Measurements from ENCODE around the gene ZFP69B. TPM values are rescaled to one million over a fixed set of nuclear protein-coding genes. Genes with fewer than 3 reads are reported as not detected.

Gene ZFP69B
- 1 to 10 TPM; 2.2 to 2.4 TPM for total RNA-seq
- 1 to 10 TPM in 1 of 2 donors, under 1 TPM in 1; 0.54 to 2.0 TPM for polyA plus RNA-seq
- long read RNA-seq, donor 1, partial matches to known transcripts: 0 of 1 reads
- long read RNA-seq, donor 1, other reads (novel, unspliced or antisense): 1 of 1 reads
- long read RNA-seq, donor 2: 0 reads

- Histone ChIP-seq H3K36me3 (ENCODE audit: control insufficient read depth in 1 of 2, insufficient read depth in 2 of 2, low read length in 1 of 2) (no peaks in the 10 kb centered on the region), H3K4me3 (ENCODE audit: low read length in 2 of 2) (peak within 1 kb of the TSS; percentile 58 to 66), H3K4me1 (ENCODE audit: control insufficient read depth in 1 of 2, insufficient read depth in 2 of 2, low read length in 2 of 2) (peaks cover 0 to 1% of the 10 kb centered on the region in 2 donors), H3K9me3 (ENCODE audit: control insufficient read depth, low read length) (no peaks in the 10 kb centered on the region), H3K27ac (ENCODE audit: low read depth in 1 of 2, low read length in 2 of 2) (peak within 1 kb of the TSS in 1 of 2 donors; percentile 76), H3K27me3 (ENCODE audit: control insufficient read depth in 1 of 2, insufficient read depth in 2 of 2, low read length in 1 of 2) (no peaks in the 10 kb centered on the region)
- 0% methylated on average over 59 to 64 of the region's 64 CpGs for WGBS, 2 donors
- peak; percentile 99 for ATAC-seq (ENCODE audit: low FRiP score)
- peak; percentile 94 to 98 for DNase-seq
- intact Hi-C loops (cut with DNase I): no loop called here
Observed at GRCh38 chr1:40449684-40450494, at the start of gene ZFP69B. Gene ZFP69B (plus strand): TSS chr1:40450476. CDS start chr1:40450962, 486 bp downstream.

DNA sequence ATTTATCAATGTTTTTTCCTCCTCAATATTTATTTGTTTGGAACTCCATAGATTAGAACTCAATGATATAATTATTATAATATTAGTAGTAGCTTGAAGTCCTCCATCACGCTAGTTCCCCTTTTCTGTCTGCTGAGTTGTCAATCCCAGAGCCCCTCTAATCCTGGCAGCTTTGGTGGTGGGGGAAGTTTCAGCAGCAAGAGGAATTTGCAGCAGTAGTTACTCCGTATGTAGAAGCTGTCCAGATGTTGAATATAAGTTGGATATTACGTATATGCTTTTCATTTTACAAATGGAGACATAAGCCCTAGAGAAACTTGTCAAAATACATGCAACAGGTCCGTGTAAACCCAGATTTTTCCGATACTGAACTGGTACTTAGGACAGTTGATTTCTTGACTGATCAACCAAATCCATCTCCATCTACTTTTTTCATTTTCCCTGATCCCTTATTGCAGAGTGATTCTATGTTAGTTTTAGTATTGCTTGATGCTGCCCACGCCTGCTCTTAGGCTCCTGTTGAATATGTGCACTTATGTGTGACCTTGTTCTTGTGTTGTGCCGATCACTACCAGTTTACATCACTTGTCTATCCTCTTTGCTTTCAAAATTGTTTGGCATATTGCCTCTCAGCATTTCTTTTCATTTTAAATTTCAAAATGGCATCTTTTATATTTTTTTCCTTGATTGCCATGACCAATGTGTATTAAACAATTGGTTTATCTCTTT is 48.6 kb upstream of the ZFP69B start:
- no peak for ATAC-seq (ENCODE audit: low FRiP score)
- Histone ChIP-seq H3K4me3 (ENCODE audit: low read length in 2 of 2) (no peak overlapping the region), H3K27ac (ENCODE audit: low read depth in 1 of 2, low read length in 2 of 2) (no peak overlapping the region), H3K4me1 (ENCODE audit: control insufficient read depth in 1 of 2, insufficient read depth in 2 of 2, low read length in 2 of 2) (no peaks in the 10 kb centered on the region), H3K9me3 (ENCODE audit: control insufficient read depth, low read length) (no peaks in the 10 kb centered on the region), H3K36me3 (ENCODE audit: control insufficient read depth in 1 of 2, insufficient read depth in 2 of 2, low read length in 1 of 2) (no peaks in the 10 kb centered on the region), H3K27me3 (ENCODE audit: control insufficient read depth in 1 of 2, insufficient read depth in 2 of 2, low read length in 1 of 2) (no peaks in the 10 kb centered on the region)
- intact Hi-C loops (cut with DNase I): loop anchor here (5.0 kb wide), 3 partner anchors 59 to 249 kb away; no protein-coding TSS in a partner anchor
- DNase-seq: no peak
- WGBS, 2 donors: 89 to 93% methylated on average over 7 of the region's 7 CpGs

- Histone ChIP-seq H3K27ac (ENCODE audit: low read depth in 1 of 2, low read length in 2 of 2) (no peak overlapping the region), H3K4me3 (ENCODE audit: low read length in 2 of 2) (no peak overlapping the region), H3K4me1 (ENCODE audit: control insufficient read depth in 1 of 2, insufficient read depth in 2 of 2, low read length in 2 of 2) (no peaks in the 10 kb centered on the region), H3K36me3 (ENCODE audit: control insufficient read depth in 1 of 2, insufficient read depth in 2 of 2, low read length in 1 of 2) (peaks cover 2 to 3% of the 10 kb centered on the region in 2 donors), H3K9me3 (ENCODE audit: control insufficient read depth, low read length) (no peaks in the 10 kb centered on the region), H3K27me3 (ENCODE audit: control insufficient read depth in 1 of 2, insufficient read depth in 2 of 2, low read length in 1 of 2) (no peaks in the 10 kb centered on the region)
- intact Hi-C loops (cut with DNase I): loop anchor here (5.0 kb wide), 4 partner anchors 63 to 263 kb away; no protein-coding TSS in a partner anchor
- DNase-seq (no peak), ATAC-seq (ENCODE audit: low FRiP score) (no peak)
- 45 to 46% methylated on average over 11 of the region's 11 CpGs for WGBS, 2 donors
Observed at GRCh38 chr1:40404670-40405462, 45.4 kb upstream of the ZFP69B start.

- H3K4me3 ChIP-seq (ENCODE audit: low read length in 2 of 2): no peak overlapping the region
- intact Hi-C loops (cut with DNase I): loop anchor here (5.0 kb wide), 1 partner anchor 264 kb away; no protein-coding TSS in a partner anchor
- WGBS, 2 donors: 78% methylated on average over 4 of the region's 4 CpGs
- no peaks in the 10 kb centered on the region for H3K9me3 ChIP-seq (ENCODE audit: control insufficient read depth, low read length)
- H3K27me3 ChIP-seq (ENCODE audit: control insufficient read depth in 1 of 2, insufficient read depth in 2 of 2, low read length in 1 of 2): no peaks in the 10 kb centered on the region
- ATAC-seq (ENCODE audit: low FRiP score) (no peak), DNase-seq (no peak)
- peaks cover 2 to 3% of the 10 kb centered on the region in 2 donors for H3K36me3 ChIP-seq (ENCODE audit: control insufficient read depth in 1 of 2, insufficient read depth in 2 of 2, low read length in 1 of 2)
- H3K27ac ChIP-seq (ENCODE audit: low read depth in 1 of 2, low read length in 2 of 2): no peak overlapping the region
- no peaks in the 10 kb centered on the region for H3K4me1 ChIP-seq (ENCODE audit: control insufficient read depth in 1 of 2, insufficient read depth in 2 of 2, low read length in 2 of 2)
Observed at GRCh38 chr1:40405812-40406211, 44.5 kb upstream of the ZFP69B start.

GRCh38 chr1:40407453-40407852 is 42.8 kb upstream of the ZFP69B start:
- Histone ChIP-seq H3K36me3 (ENCODE audit: control insufficient read depth in 1 of 2, insufficient read depth in 2 of 2, low read length in 1 of 2) (peaks cover 2 to 3% of the 10 kb centered on the region in 2 donors), H3K27ac (ENCODE audit: low read depth in 1 of 2, low read length in 2 of 2) (no peak overlapping the region)

GRCh38 chr1:40409467-40409866 is 40.8 kb upstream of the ZFP69B start:
- 89 to 91% methylated on average over 4 of the region's 4 CpGs for WGBS, 2 donors
- no peaks in the 10 kb centered on the region for H3K9me3 ChIP-seq (ENCODE audit: control insufficient read depth, low read length)
- ATAC-seq (ENCODE audit: low FRiP score): no peak
- no peak for DNase-seq
- H3K4me3 ChIP-seq (ENCODE audit: low read length in 2 of 2): no peak overlapping the region
- intact Hi-C loops (cut with DNase I): loop anchor here (5.0 kb wide), 1 partner anchor 267 kb away; no protein-coding TSS in a partner anchor
- peaks cover 2 to 3% of the 10 kb centered on the region in 2 donors for H3K36me3 ChIP-seq (ENCODE audit: control insufficient read depth in 1 of 2, insufficient read depth in 2 of 2, low read length in 1 of 2)
- H3K4me1 ChIP-seq (ENCODE audit: control insufficient read depth in 1 of 2, insufficient read depth in 2 of 2, low read length in 2 of 2): no peaks in the 10 kb centered on the region
- no peak overlapping the region for H3K27ac ChIP-seq (ENCODE audit: low read depth in 1 of 2, low read length in 2 of 2)
- H3K27me3 ChIP-seq (ENCODE audit: control insufficient read depth in 1 of 2, insufficient read depth in 2 of 2, low read length in 1 of 2): no peaks in the 10 kb centered on the region

More at GRCh38 chr1:40407453-40407852, 42.8 kb upstream of the ZFP69B start:
- Histone ChIP-seq H3K4me1 (ENCODE audit: control insufficient read depth in 1 of 2, insufficient read depth in 2 of 2, low read length in 2 of 2) (no peaks in the 10 kb centered on the region), H3K4me3 (ENCODE audit: low read length in 2 of 2) (no peak overlapping the region), H3K27me3 (ENCODE audit: control insufficient read depth in 1 of 2, insufficient read depth in 2 of 2, low read length in 1 of 2) (no peaks in the 10 kb centered on the region), H3K9me3 (ENCODE audit: control insufficient read depth, low read length) (no peaks in the 10 kb centered on the region)
- DNase-seq (no peak), ATAC-seq (ENCODE audit: low FRiP score) (no peak)
- intact Hi-C loops (cut with DNase I): loop anchor here (5.0 kb wide), 1 partner anchor 265 kb away; no protein-coding TSS in a partner anchor

DNA sequence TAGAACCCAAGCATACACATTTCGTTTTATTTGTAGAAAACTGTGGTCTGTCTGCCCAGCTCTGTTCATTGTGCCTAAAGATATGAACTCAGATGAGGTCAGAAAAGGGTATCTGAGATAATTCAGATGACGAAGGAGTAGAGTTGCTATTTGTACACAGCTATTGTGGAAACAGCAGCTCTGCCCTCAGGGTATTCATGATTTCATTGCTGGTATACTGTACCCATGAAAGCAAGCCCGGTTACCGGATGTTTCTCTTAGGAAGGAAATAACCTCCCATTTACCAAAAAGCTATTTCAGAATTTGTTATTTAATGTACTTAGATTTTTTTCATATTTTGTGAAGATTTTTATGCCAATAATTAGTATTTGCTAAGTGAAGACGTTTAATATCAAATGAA is 39.0 kb upstream of the ZFP69B start:
- intact Hi-C loops (cut with DNase I): no loop called here
- Histone ChIP-seq H3K36me3 (ENCODE audit: control insufficient read depth in 1 of 2, insufficient read depth in 2 of 2, low read length in 1 of 2) (peaks cover 2 to 7% of the 10 kb centered on the region in 2 donors), H3K27me3 (ENCODE audit: control insufficient read depth in 1 of 2, insufficient read depth in 2 of 2, low read length in 1 of 2) (no peaks in the 10 kb centered on the region), H3K9me3 (ENCODE audit: control insufficient read depth, low read length) (no peaks in the 10 kb centered on the region), H3K4me1 (ENCODE audit: control insufficient read depth in 1 of 2, insufficient read depth in 2 of 2, low read length in 2 of 2) (no peaks in the 10 kb centered on the region), H3K4me3 (ENCODE audit: low read length in 2 of 2) (no peak overlapping the region), H3K27ac (ENCODE audit: low read depth in 1 of 2, low read length in 2 of 2) (no peak overlapping the region)
- ATAC-seq (ENCODE audit: low FRiP score): no peak
- DNase-seq: no peak
- 91 to 94% methylated on average over 5 of the region's 5 CpGs for WGBS, 2 donors

GRCh38 chr1:40411843-40412242 is 38.4 kb upstream of the ZFP69B start:
- DNase-seq (no peak), ATAC-seq (ENCODE audit: low FRiP score) (no peak)
- intact Hi-C loops (cut with DNase I): no loop called here
- H3K36me3 ChIP-seq (ENCODE audit: control insufficient read depth in 1 of 2, insufficient read depth in 2 of 2, low read length in 1 of 2): peaks cover 2 to 8% of the 10 kb centered on the region in 2 donors
- H3K4me1 ChIP-seq (ENCODE audit: control insufficient read depth in 1 of 2, insufficient read depth in 2 of 2, low read length in 2 of 2): no peaks in the 10 kb centered on the region
- no peak overlapping the region for H3K4me3 ChIP-seq (ENCODE audit: low read length in 2 of 2)
- H3K9me3 ChIP-seq (ENCODE audit: control insufficient read depth, low read length): no peaks in the 10 kb centered on the region
- H3K27me3 ChIP-seq (ENCODE audit: control insufficient read depth in 1 of 2, insufficient read depth in 2 of 2, low read length in 1 of 2): no peaks in the 10 kb centered on the region
- H3K27ac ChIP-seq (ENCODE audit: low read depth in 1 of 2, low read length in 2 of 2): no peak overlapping the region
- WGBS, 2 donors: 71 to 76% methylated on average over 2 of the region's 2 CpGs
